AG10803 (cell line): ENCODE data around the gene KLRC1.
"Not testable (repeated sequence)": the region's sequence is repeated elsewhere in the genome, so short reads cannot be mapped to it uniquely, and the experiment has no call there.

Source experiments
- DNase-seq: peaks from one replicate; pipeline ENCODE4 v3.0.0; 2010; ENCODE audit warnings: low read depth
- H3K4me3 ChIP-seq: 2 replicates; pipeline ENCODE4 v1.5.1; 2011; ENCODE audit warnings: mild to moderate bottlenecking, low read length, control low read depth
- TF ChIP-seq, protein P1 (sequence below): conservative IDR thresholded peaks from 2 replicates; pipeline ENCODE4 v1.5.1; 2011; ENCODE audit warnings: mild to moderate bottlenecking, low read length, control low read depth, inconsistent platforms

Gene KLRC1

GRCh38 chr12:10425938-10426337, 27.2 kb downstream of the KLRC1 start:
- H3K4me3 ChIP-seq: not testable (repeated sequence)

GRCh38 chr12:10424260-10424899, 28.8 kb downstream of the KLRC1 start:
- not testable (repeated sequence) for DNase-seq, H3K4me3 ChIP-seq

More at GRCh38 chr12:10425938-10426337, 27.2 kb downstream of the KLRC1 start:
- DNase-seq: not testable (repeated sequence)

GRCh38 chr12:10422159-10422558, 31.0 kb downstream of the KLRC1 start:
- H3K4me3 ChIP-seq, DNase-seq: not testable (repeated sequence)

DNA sequence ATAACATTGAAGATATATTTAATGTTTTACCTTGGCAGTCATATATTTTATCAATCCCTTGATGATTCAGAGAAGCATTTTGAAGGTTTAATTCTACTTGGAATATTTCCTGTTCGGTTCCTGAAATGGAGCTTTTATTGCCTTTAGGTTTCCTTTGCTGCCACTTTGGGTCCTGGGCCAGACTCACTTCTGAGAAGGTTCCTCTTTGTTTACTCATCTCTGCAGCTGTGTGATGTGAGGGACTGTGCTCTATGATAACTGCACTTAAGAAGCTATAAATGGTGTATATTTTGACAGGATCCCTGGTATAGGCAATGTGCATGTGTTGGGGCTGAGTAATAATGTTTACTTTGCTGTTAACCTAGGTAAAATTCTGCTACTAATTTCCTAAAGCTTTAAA, 32.8 kb downstream of the KLRC1 start, which contains the start of gene KLRC3:
Gene KLRC3 (minus strand): TSS at position 262 of the 400 bp plus-strand sequence. CDS start 45 bp downstream, at position 217.
- H3K4me3 ChIP-seq, DNase-seq: not testable (repeated sequence)

GRCh38 chr12:10409392-10409791, 43.8 kb downstream of the KLRC1 start, which contains the start of gene KLRC4:
TSS of gene KLRC4 (minus strand) at chr12:10409757. CDS start at chr12:10409575, 182 bp downstream.
- TF ChIP-seq, protein P1, sequence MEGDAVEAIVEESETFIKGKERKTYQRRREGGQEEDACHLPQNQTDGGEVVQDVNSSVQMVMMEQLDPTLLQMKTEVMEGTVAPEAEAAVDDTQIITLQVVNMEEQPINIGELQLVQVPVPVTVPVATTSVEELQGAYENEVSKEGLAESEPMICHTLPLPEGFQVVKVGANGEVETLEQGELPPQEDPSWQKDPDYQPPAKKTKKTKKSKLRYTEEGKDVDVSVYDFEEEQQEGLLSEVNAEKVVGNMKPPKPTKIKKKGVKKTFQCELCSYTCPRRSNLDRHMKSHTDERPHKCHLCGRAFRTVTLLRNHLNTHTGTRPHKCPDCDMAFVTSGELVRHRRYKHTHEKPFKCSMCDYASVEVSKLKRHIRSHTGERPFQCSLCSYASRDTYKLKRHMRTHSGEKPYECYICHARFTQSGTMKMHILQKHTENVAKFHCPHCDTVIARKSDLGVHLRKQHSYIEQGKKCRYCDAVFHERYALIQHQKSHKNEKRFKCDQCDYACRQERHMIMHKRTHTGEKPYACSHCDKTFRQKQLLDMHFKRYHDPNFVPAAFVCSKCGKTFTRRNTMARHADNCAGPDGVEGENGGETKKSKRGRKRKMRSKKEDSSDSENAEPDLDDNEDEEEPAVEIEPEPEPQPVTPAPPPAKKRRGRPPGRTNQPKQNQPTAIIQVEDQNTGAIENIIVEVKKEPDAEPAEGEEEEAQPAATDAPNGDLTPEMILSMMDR: no peak
- no peak within 1 kb of the TSS for H3K4me3 ChIP-seq
- peak; percentile 1 for DNase-seq

- DNase-seq: no peak
- no peak overlapping the region for H3K4me3 ChIP-seq
- TF ChIP-seq, protein P1: no peak
Measured at GRCh38 chr12:10408842-10409241, 44.3 kb downstream of the KLRC1 start.

- H3K4me3 ChIP-seq: no peak overlapping the region
- TF ChIP-seq, protein P1: no peak
- no peak for DNase-seq
Measured at GRCh38 chr12:10406725-10407124, 46.5 kb downstream of the KLRC1 start.

GRCh38 chr12:10405294-10405693, 47.9 kb downstream of the KLRC1 start:
- TF ChIP-seq, protein P1: no peak
- no peak for DNase-seq

GRCh38 chr12:10404798-10405197, 48.4 kb downstream of the KLRC1 start:
- no peak for DNase-seq
- no peak overlapping the region for H3K4me3 ChIP-seq
- TF ChIP-seq, protein P1: no peak

More at GRCh38 chr12:10405294-10405693, 47.9 kb downstream of the KLRC1 start:
- no peak overlapping the region for H3K4me3 ChIP-seq
